Kidney epithelial cell (primary cell): Measurements from ENCODE around the gene SIX2. TPM values are rescaled to one million over a fixed set of nuclear protein-coding genes. Genes with fewer than 3 reads are reported as not detected.

Source experiments
- DNase-seq: peaks from one replicate; pipeline ENCODE4 v3.0.0-alpha.2; 2010; ENCODE audit warnings: low read depth
- H3K27me3 ChIP-seq: 2 replicates; pipeline ENCODE4 v1.6.0; 2011; ENCODE audit warnings: low read length; ENCODE audit not compliant: control insufficient read depth, insufficient read depth
- H3K36me3 ChIP-seq: 2 replicates; pipeline ENCODE4 v1.5.1; 2011; ENCODE audit warnings: low read length; ENCODE audit not compliant: control insufficient read depth, insufficient read depth
- H3K4me3 ChIP-seq: 2 replicates; pipeline ENCODE4 v1.5.1; 2011; ENCODE audit warnings: low read depth, mild to moderate bottlenecking, control low read depth, low read length
- CTCF ChIP-seq: IDR thresholded peaks from 2 replicates; pipeline ENCODE4 v1.5.1; 2011; ENCODE audit warnings: mild to moderate bottlenecking, moderate library complexity, low read length, control low read depth, inconsistent platforms; ENCODE audit not compliant: insufficient read depth, poor library complexity, severe bottlenecking
- total RNA-seq: library from RNA; depleted of rRNA; stranded (reverse); fragments of >200 nt; gene quantifications from 2 replicates; pipeline ENCODE4 v1.2.3, GENCODE V29; 2015

Gene SIX2
- total RNA-seq, 1 donor from 2014 or later = 0.96 TPM

GRCh38 chr2:45028276-45028675, 19.0 kb upstream of the SIX2 start:
- no peak for DNase-seq
- Histone ChIP-seq H3K36me3 (no peaks in the 10 kb centered on the region), H3K4me3 (no peak overlapping the region), H3K27me3 (peaks cover 2% of the 10 kb centered on the region)
- no peak for TF ChIP-seq CTCF

GRCh38 chr2:45026924-45027450, 17.7 kb upstream of the SIX2 start:
- DNase-seq = no peak
- H3K4me3 ChIP-seq = no peak overlapping the region
- H3K36me3 ChIP-seq = no peaks in the 10 kb centered on the region
- H3K27me3 ChIP-seq = peaks cover 4% of the 10 kb centered on the region
- no peak for TF ChIP-seq CTCF

GRCh38 chr2:45024600-45025291, 15.5 kb upstream of the SIX2 start:
- TF ChIP-seq CTCF = no peak
- Histone ChIP-seq H3K27me3 (peaks cover 5% of the 10 kb centered on the region), H3K4me3 (no peak overlapping the region), H3K36me3 (no peaks in the 10 kb centered on the region)
- peak; percentile 74 for DNase-seq

GRCh38 chr2:45024097-45024496, 14.8 kb upstream of the SIX2 start:
- TF ChIP-seq CTCF = no peak
- no peak for DNase-seq
- peaks cover 6% of the 10 kb centered on the region for H3K27me3 ChIP-seq
- H3K4me3 ChIP-seq = no peak overlapping the region
- H3K36me3 ChIP-seq = no peaks in the 10 kb centered on the region

GRCh38 chr2:45020439-45020838, 11.2 kb upstream of the SIX2 start:
- Histone ChIP-seq H3K27me3 (peaks cover 22% of the 10 kb centered on the region), H3K36me3 (no peaks in the 10 kb centered on the region), H3K4me3 (no peak overlapping the region)
- no peak for DNase-seq
- no peak for TF ChIP-seq CTCF

- DNase-seq = no peak
- no peaks in the 10 kb centered on the region for H3K36me3 ChIP-seq
- no peak overlapping the region for H3K4me3 ChIP-seq
- no peak for TF ChIP-seq CTCF
- H3K27me3 ChIP-seq = peaks cover 43% of the 10 kb centered on the region
Observed at GRCh38 chr2:45018023-45018422, 8.8 kb upstream of the SIX2 start.
